Suprapubic skin (tissue), 4 donors: ENCODE measurements around the gene SHROOM2.

Experiments used
- CTCF ChIP-seq, 2 donors: fragments of 200-600 bp in 1 of 2; fragments of 450-650 bp in 1 of 2; sonication (generic) in 1 of 2; IDR thresholded peaks; one replicate each; pipeline ENCODE4 v1.5.1; 2016 to 2019; ENCODE audit warnings: antibody characterized with exemption in 2 of 2, mild to moderate bottlenecking in 1 of 2, moderate library complexity in 1 of 2
- EP300 ChIP-seq: sonication (generic); formaldehyde crosslinking; IDR thresholded peaks from one replicate; pipeline ENCODE4 v1.6.1; 2017; ENCODE audit warnings: antibody characterized with exemption
- POLR2A ChIP-seq, 2 donors: fragments of 450-650 bp; IDR thresholded peaks; one replicate each; pipeline ENCODE4 v1.6.1; 2017; ENCODE audit warnings: antibody characterized with exemption in 2 of 2, mild to moderate bottlenecking in 2 of 2, moderate library complexity in 2 of 2
- POLR2AphosphoS5 ChIP-seq, 3 donors: sonication (generic); formaldehyde crosslinking; IDR thresholded peaks; one replicate each; pipeline ENCODE4 v1.6.1; 2017; ENCODE audit warnings: antibody characterized with exemption in 3 of 3

DNA sequence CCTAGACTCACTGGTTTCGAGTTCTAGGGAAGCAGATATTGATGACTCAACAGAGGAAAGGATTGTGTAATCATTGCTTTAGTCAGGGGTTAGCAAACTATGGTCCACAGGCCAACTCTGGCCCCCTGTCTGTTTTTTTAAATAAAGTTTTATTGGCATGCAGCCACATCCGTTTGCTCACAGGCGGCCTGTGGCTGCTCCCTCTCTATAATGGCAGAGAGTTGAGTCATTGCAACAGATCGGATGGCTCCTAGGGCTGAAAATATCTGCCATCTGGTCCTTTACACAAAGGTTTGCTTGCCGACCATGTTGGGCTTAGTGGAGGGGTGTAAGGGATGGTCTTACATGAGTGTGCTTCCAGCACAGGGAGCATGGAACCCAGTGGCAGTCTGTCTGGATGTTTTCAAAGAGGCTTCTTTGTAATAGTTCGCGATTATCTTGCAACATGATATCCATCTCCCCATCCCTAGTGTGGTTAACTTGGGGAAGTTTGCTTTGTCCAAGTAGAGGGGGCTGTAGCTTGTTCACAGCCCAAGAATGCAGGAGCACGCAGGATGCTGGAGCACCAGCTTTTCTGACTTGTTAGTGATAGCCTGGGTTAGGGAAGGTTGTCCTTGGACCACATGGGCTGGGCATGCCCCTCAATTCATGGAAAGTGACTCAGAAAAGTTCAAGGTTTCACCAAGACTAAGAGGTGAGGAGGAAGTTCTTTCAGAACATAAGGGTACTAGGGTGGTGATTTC is 121.6 kb downstream of the SHROOM2 start:
- TF ChIP-seq EP300 (no peak), CTCF (IDR thresholded peaks at IDR 0.05) (no peak), POLR2A (IDR thresholded peaks at IDR 0.05) (no peak), POLR2AphosphoS5 (IDR thresholded peaks at IDR 0.05) (no peak)
